ENCODE data around the gene PCDH1.

GRCh38 chr5:141804475-141804874 is 73.7 kb downstream of the PCDH1 start:
- TF ChIP-seq CTCF (IDR thresholded peaks at IDR 0.05; ENCODE audit: low read depth, low read length) (no peak), POLR2A (IDR thresholded peaks at IDR 0.05; ENCODE audit: extremely low read depth, insufficient read length) (no peak), MYC (IDR thresholded peaks at IDR 0.05; ENCODE audit: low read depth, low read length) (no peak), MAX (IDR thresholded peaks at IDR 0.05; ENCODE audit: low read depth, low read length) (no peak)
